Fibroblast of skin of abdomen (primary cell): ENCODE measurements around the gene SUMO3. TPM values are rescaled to one million over a fixed set of nuclear protein-coding genes. Genes with fewer than 3 reads are reported as not detected.

ENCODE experiments used
- DNase-seq: peaks from one replicate; pipeline ENCODE4 v3.0.0-alpha.2; 2013
- polyA plus RNA-seq, 2 experiments: library from polyadenylated mRNA; unstranded; fragments of 120-200 nt; gene quantifications; one replicate each; pipeline ENCODE4 v1.2.1, GENCODE V29; 2013; ENCODE audit not compliant: insufficient read length in 2 of 2

Gene SUMO3
- 124 TPM for polyA plus RNA-seq (2013, experiment 1 of 2; ENCODE audit: insufficient read length)
- 128 TPM for polyA plus RNA-seq (2013, experiment 2 of 2; ENCODE audit: insufficient read length)

- peak; percentile 86 for DNase-seq
Observed at GRCh38 chr21:44817914-44818639, at the start of gene SUMO3. Gene SUMO3 (minus strand): TSS chr21:44818062. CDS start chr21:44817968, 94 bp downstream.

GRCh38 chr21:44867464-44867863, 49.6 kb upstream of the SUMO3 start:
- no peak for DNase-seq

- peak; percentile 62 for DNase-seq
Observed at GRCh38 chr21:44866780-44867179, 48.9 kb upstream of the SUMO3 start.

GRCh38 chr21:44865561-44866280, 47.9 kb upstream of the SUMO3 start:
- no peak for DNase-seq

DNA sequence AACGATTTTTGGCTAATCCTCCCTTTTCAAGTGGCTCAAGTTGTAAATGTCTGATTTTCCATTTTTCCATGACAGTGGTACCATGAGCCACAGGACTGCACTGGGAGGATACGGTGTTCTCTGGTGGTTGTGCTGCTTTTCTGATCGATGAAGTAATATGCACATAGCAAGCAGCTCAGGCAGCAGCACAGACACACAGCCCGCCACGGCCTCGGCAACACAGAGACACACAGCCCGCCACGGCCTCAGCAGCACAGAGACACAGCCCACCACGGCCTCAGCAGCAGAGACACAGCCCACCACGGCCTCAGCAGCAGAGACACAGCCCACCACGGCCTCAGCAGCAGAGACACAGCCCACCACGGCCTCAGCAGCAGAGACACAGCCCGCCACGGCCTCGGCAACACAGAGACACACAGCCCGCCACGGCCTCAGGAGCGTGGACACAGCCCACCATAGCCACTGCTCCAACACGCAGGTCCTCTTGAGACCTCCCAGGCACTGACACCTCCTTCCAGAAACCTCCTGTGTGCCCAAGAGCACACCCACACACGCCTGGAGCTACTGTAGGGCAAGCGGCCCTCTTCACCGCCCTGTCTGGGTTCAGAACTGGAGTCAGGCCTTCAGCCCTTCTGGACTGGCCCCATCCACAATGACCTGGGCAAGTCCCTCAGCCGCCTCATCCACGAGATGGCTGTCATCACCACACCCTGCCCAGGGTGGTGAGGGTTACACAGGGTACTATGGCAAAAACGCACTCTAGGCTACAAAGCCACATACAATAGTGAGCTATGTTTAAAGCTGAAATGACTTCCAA, 45.2 kb upstream of the SUMO3 start:
- no peak for DNase-seq

DNA sequence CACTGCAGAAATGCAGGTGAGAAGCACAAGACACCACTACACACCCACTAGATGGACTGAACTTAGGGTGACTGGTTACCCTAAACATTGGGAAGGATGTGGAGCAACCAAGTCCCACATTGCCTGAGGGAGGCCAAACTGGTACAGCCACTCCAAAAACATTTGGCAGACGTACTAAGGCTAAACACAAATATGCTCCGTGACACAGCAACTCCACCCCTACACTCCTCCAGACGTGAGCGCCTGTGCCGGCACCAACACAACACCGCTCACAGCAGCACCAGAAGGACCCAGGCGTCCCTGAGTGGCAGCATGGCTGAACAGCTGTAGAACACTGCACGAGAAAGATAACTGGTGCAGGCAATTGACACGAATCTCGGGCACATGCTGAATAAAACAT, 40.9 kb upstream of the SUMO3 start:
- no peak for DNase-seq

- no peak for DNase-seq
Observed at GRCh38 chr21:44858291-44858690, 40.4 kb upstream of the SUMO3 start.

DNA sequence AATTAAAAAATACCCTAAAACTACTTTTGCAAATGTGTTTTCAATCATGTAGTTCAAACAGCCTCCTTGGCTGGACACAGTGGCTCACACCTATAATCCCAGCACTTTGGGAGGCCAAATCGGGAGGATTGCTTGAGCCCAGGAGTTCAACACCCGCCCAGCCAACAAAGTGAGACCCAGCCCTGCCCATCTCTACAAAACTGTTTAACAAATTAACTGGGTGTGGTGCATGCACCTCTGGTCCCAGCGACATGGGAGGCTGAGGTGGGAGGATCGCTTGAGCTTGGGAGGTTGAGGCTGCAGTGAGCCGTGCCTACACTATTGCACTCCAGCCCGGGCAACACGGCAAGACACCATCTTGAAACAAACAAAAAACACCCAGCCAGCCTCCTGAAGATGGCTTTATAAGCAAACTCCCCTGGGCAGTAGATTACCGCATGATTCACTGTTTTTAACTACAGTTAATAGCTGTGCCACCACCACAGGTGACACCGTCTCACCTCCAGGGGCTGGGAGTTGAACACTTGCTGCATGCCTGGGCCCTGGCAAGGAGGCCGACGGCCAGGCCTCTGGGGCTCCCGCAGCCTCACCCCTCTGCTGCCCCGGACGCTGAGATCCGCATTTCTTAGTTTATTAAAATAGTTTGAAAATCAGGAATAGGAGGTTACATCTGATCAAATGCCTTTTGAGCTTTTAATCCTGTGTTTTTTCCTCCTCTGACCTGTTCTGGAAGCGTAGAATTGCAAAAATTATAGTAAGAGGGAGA, 39.4 kb upstream of the SUMO3 start:
- no peak for DNase-seq

GRCh38 chr21:44856131-44856530, 38.3 kb upstream of the SUMO3 start:
- no peak for DNase-seq

DNA sequence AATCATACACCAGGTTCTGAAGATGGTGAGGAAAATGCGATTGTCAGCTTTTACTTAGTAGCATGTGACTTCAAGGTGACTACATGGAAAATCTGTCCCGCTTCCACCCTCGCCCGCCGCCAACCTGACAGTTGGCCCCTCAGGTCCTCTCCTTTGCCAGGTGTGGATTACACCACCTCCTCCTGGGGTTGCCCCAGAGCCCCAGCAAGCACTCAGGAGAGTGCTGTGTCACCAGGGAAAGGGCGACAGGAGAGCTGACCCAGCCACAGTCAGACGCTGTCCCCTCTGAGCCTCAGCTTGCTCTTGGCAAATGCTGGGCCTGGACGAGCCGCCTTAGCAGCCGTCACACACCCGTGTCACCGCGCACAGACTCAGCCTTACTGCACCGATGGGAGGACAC, 37.7 kb upstream of the SUMO3 start:
- no peak for DNase-seq

DNA sequence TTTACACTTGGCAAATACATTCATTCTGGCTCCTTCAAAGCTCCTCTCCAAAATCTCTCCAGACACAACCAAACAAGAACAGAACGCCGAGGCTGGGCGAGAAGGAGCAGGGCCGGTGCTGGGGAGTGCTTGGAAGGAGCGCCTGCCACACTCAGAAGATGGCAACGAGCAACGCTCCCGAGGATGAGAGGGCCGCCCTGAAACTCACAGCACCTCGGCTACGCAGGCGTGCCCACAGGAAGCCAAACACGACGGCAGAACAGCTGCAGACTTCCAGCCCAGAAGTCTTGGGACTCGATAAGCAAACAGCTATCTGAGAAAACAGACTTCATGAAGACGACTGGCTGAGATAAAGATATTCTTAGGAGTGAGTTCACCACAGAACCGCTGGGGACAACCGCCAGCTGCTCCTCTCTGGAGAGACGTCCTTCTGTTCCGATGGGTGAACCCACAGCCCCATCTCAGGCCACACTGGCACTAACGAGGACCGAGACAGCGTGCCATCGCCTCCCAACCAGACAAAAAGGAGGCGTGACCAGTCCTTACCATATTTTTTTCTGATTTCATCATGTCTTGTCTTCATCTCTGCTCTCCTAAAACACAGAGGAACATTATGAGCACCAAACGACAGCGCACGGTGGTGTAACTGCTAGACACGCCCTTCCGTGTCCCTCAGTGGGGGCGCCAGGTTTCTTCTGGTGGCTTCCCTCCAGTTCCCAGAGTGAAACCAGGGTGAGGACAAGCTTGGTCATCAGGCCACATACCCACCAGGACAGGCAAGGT, 37.0 kb upstream of the SUMO3 start:
- DNase-seq, result no peak

- no peak for DNase-seq
Observed at GRCh38 chr21:44854391-44854663, 36.5 kb upstream of the SUMO3 start.

DNA sequence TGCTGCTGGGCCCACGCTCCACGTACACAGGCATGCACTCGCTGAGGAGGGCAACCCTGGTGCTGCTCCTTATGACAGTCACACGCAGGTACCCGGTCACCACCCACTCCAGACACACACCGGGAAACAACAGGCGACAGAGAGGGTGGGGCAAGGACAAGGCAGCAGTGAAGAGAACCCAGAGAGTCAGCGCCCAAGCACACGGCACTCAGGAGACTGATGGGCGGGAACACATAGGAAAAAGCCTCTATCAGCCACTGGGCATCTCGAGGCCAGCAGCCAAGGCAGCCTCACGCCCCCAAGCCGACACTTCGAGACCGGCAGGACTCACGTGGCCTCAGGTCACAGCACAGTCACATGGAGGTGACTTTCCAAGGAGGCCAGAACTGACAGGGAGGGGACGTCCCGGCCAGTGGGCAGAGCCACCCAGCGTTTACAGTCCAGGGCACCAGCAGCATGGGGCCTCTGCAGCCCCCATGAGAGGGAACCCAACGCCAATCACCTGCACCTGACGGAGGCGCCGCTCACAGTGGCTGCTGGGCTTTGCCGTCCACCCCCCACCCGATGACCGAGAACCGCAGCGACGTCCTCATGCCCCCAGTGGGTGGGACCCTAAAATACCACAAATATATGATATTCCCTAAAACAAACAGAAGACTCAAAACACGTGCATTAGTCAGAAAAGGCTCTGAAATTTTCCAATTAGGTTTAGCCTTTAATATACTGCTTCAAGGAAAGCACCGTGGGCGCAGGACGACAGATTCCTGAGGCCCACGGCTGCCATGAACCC, 35.9 kb upstream of the SUMO3 start:
- no peak for DNase-seq

GRCh38 chr21:44850905-44851657, 33.2 kb upstream of the SUMO3 start:
- no peak for DNase-seq

DNA sequence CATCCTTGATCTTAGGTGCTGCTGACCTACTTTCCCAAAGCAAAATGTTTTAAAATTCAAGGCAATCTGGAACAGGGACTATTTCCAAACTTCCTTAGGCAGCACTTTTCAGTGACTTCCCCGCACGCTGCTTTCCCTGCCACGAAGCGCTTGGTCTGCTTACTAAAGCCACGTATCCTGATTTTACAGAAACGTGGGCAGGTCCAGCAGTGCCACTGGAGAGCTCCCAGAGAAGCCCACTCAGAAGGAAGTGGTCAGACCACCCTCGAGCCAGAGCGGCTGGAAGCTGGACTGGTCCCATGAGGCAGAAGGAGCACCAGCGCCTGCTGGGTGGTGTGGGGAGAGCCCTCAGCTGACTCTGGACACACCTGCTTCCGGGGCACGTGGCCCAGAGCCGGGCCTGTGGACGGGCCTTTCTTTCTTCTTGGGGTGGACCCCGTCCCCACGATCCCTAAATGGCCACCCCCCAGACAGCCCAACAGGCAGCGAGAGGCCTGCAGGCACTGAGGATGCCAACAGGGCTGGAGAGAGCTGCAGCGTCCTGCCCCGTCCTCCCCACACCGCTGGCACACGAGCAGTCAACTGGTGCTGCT, 32.4 kb upstream of the SUMO3 start:
- no peak for DNase-seq

GRCh38 chr21:44849616-44850130, 31.8 kb upstream of the SUMO3 start:
- DNase-seq, result no peak

DNA sequence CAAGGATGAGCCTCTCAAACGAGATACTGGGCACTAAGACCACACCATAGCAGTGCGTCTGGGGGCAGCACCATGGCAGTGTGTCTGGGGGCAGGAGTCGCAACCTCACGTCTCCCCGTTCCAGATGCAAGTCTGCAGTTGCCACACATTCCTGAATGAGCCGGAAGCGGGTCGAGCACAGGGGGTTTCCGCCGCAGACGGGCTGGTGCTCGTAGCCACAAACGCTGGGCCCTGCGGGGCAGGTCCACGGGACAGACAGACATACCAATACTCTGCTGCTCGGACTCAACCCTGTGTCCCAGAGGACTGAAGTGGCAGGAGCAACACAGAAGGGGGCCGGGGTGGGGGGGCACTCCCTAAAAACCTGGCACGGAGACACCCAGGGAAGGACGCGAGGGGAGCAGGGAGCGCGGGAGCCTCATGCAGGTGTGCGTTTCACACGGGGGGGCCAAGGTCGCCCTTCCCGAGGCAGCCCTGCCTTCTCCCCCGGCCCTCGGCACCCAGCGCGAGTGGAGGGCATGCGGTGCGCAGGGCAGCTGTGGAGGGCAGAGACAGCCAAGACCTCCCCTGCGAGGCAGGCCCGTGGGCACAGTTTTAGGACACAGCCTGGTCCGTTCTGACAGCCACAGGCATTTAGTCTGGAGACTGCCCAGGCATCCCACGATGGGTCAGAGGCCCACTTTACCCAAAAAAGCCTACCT, 31.1 kb upstream of the SUMO3 start:
- DNase-seq, result no peak

GRCh38 chr21:44847261-44848056, 29.6 kb upstream of the SUMO3 start:
- no peak for DNase-seq
